ENCODE measurements around the gene SNX1. TPM values are rescaled to one million over a fixed set of nuclear protein-coding genes. Genes with fewer than 3 reads are reported as not detected.

The SNX1 gene
- total and polyA plus RNA-seq, 2 donors (not counting 3 experiments of a cell fraction or from before 2014, with no cell fraction given): 56.0 to 113 TPM

DNA sequence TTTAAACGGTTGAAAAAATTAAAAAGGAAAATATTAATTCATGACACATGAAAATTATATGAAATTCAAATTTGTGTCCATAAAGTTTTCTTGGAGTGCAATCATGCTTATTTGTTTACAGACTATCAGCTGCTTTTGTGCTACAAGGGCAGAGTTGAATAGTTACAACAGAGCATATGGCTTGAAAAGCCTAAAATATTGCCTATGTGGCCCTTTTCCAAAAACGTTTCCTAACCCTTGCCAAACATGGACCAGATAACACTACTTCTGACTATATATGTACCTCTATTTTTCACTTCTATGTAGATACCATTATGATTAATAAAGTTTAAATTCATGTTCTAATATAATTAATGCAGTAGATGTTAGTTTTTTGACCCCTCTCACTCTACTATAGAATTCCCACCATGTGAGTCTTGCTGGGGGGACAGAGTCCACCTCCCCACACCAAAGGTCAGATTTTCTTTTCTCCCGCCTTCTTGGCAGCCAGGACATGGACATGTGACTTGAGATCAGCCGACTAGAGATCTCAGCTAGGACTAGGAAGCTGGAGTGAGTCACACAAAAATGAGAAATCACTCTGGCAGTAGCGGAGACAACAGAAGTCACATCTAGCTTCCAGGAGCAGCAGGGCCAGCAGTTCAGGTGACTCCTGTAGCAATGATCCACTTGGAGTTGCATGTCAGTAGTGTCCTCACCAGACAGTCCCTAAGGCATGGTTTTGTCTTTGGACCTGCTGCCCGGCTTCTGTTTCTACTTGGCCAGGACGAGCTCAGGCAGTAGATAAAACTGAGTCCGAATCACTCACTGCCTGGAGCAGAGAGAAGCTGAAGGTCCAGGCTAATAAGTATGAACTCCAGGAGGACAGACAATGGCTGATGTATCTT, 24.6 kb upstream of the SNX1 start:
- ChIA-PET CTCF (interaction anchor here (0.6 to 6.9 kb wide), 12 partner anchors 15 to 461 kb away, joined by 3 to 72 read pairs (median 4); partner anchors contain the start of genes CIAO2A and DAPK2), POLR2A (interaction anchor here (0.5 to 1.4 kb wide), 4 partner anchors 23 to 954 kb away, joined by 4 to 8 read pairs (median 4); partner anchors contain the start of gene CIAO2A)
- Histone ChIP-seq H3K27ac (ENCODE audit: insufficient read depth, low read depth, low read length) (peak overlapping the region; percentile 60), H3K4me2 (ENCODE audit: insufficient read depth, low read length) (no peak overlapping the region), H3K36me3 (ENCODE audit: control insufficient read depth in 2 of 2, extremely low read depth in 1 of 2, insufficient read depth in 2 of 2, low read length in 2 of 2) (no peaks in the 10 kb centered on the region), H3K79me2 (ENCODE audit: control insufficient read depth, insufficient read depth, low read length) (no peaks in the 10 kb centered on the region), H3K9me1 (replicated peaks; ENCODE audit: control insufficient read depth, extremely low read depth, insufficient read depth, low read length) (no peaks in the 10 kb centered on the region), H2AFZ (ENCODE audit: low read depth, low read length) (no peak overlapping the region), H3K27me3 (ENCODE audit: control insufficient read depth in 2 of 2, insufficient read depth in 2 of 2, low read length in 2 of 2) (no peaks in the 10 kb centered on the region), H3K4me1 (ENCODE audit: control insufficient read depth, extremely low read depth, insufficient read depth, low read length) (peaks cover 28% of the 10 kb centered on the region), H3K4me3 (replicated peaks in 1 of 3; ENCODE audit: insufficient read depth in 1 of 3, low read depth in 1 of 3, low read length in 3 of 3) (no peak overlapping the region), H3K9me3 (replicated peaks; ENCODE audit: control insufficient read depth, insufficient read depth, low read length) (no peaks in the 10 kb centered on the region), H4K20me1 (replicated peaks; ENCODE audit: control insufficient read depth, extremely low read depth, insufficient read depth, low read length) (no peaks in the 10 kb centered on the region), H3K9ac (replicated peaks; ENCODE audit: extremely low read depth, insufficient read depth, low read length) (no peak overlapping the region)
- FAIRE-seq (peak; percentile 93), DNase-seq (ENCODE audit: low read depth, low spot score) (peak; percentile 86)
- dilution Hi-C loops (cut with MboI; ENCODE audit: extremely low pct_ligation_motif_present, low sequenced_read_pairs) (no loop called here), intact Hi-C loops (cut with micrococcal nuclease) (no loop called here)
- BruUV-seq (replicated peaks): no TSS peak
- TF ChIP-seq JUN (IDR thresholded peaks at IDR 0.05; ENCODE audit: borderline replicate concordance, insufficient read depth, insufficient read length, low read depth): peak; percentile 65
- TF ChIP-seq, protein P1, sequence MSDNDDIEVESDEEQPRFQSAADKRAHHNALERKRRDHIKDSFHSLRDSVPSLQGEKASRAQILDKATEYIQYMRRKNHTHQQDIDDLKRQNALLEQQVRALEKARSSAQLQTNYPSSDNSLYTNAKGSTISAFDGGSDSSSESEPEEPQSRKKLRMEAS (IDR thresholded peaks at IDR 0.05; ENCODE audit: insufficient read depth, insufficient read length): peak; percentile 69
- peak; percentile 72 for TF ChIP-seq FOS (IDR thresholded peaks at IDR 0.05; ENCODE audit: borderline replicate concordance, insufficient read depth, low read length)
- no peak for TF ChIP-seq POLR2AphosphoS5 (IDR thresholded peaks at IDR 0.05; ENCODE audit: insufficient read depth, low read depth, low read length)

All from endothelial cell of umbilical vein (primary cell).